ENCODE data around the gene UGT1A9.

UGT1A9 gene

DNA sequence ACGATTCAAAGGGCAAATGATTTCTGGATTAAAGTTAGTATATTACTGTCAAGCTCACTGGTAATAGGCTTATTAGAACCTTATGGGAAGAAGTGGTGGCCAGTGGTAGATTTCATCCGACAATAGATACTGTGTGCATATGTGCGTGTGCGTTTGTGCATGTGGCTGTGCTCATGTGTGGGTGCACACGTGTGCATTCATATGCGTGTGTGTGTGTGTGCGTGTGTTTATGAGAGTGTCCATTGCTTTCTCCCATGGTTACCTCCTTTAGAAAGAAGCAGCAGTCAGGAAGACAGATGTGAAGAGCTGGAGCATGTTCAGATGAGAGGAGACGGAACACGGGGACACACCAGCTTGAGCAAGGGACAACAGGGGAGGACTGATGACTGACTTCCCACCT lies 97.6 kb downstream of the UGT1A9 start:
- no peak for TF ChIP-seq SPI1 (IDR thresholded peaks at IDR 0.05; ENCODE audit: borderline replicate concordance, low read depth)
- no peak for TF ChIP-seq GABPA (IDR thresholded peaks at IDR 0.05; ENCODE audit: low read depth)
- Histone ChIP-seq H3K27ac (replicated peaks) (no peak overlapping the region), H3K4me3 (replicated peaks; ENCODE audit: insufficient read depth, low read length) (no peak overlapping the region), H3K27me3 (ENCODE audit: insufficient read depth, poor library complexity, severe bottlenecking) (no peaks in the 10 kb centered on the region)
- no peak for DNase-seq (ENCODE audit: low read depth in 1 of 2, low spot score in 1 of 2)

DNA sequence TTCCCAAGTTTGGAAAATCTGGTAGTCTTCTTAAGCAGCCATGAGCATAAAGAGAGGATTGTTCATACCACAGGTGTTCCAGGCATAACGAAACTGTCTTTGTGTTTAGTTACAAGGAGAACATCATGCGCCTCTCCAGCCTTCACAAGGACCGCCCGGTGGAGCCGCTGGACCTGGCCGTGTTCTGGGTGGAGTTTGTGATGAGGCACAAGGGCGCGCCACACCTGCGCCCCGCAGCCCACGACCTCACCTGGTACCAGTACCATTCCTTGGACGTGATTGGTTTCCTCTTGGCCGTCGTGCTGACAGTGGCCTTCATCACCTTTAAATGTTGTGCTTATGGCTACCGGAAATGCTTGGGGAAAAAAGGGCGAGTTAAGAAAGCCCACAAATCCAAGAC lies 100.5 kb downstream of the UGT1A9 start:
- Histone ChIP-seq H3K27me3 (ENCODE audit: insufficient read depth, poor library complexity, severe bottlenecking) (no peaks in the 10 kb centered on the region), H3K4me3 (replicated peaks; ENCODE audit: insufficient read depth, low read length) (no peak overlapping the region), H3K27ac (replicated peaks) (no peak overlapping the region)
- TF ChIP-seq CTCF (IDR thresholded peaks at IDR 0.05; ENCODE audit: insufficient read depth, low read length) (no peak), SPI1 (IDR thresholded peaks at IDR 0.05; ENCODE audit: borderline replicate concordance, low read depth) (no peak), POLR2AphosphoS5 (IDR thresholded peaks at IDR 0.05; ENCODE audit: low read depth) (no peak), GABPA (IDR thresholded peaks at IDR 0.05; ENCODE audit: low read depth) (no peak)
- TF ChIP-seq, protein P1, sequence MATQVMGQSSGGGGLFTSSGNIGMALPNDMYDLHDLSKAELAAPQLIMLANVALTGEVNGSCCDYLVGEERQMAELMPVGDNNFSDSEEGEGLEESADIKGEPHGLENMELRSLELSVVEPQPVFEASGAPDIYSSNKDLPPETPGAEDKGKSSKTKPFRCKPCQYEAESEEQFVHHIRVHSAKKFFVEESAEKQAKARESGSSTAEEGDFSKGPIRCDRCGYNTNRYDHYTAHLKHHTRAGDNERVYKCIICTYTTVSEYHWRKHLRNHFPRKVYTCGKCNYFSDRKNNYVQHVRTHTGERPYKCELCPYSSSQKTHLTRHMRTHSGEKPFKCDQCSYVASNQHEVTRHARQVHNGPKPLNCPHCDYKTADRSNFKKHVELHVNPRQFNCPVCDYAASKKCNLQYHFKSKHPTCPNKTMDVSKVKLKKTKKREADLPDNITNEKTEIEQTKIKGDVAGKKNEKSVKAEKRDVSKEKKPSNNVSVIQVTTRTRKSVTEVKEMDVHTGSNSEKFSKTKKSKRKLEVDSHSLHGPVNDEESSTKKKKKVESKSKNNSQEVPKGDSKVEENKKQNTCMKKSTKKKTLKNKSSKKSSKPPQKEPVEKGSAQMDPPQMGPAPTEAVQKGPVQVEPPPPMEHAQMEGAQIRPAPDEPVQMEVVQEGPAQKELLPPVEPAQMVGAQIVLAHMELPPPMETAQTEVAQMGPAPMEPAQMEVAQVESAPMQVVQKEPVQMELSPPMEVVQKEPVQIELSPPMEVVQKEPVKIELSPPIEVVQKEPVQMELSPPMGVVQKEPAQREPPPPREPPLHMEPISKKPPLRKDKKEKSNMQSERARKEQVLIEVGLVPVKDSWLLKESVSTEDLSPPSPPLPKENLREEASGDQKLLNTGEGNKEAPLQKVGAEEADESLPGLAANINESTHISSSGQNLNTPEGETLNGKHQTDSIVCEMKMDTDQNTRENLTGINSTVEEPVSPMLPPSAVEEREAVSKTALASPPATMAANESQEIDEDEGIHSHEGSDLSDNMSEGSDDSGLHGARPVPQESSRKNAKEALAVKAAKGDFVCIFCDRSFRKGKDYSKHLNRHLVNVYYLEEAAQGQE (IDR thresholded peaks at IDR 0.05; ENCODE audit: insufficient replicate concordance, low read depth), result no peak
- DNase-seq (ENCODE audit: low read depth in 1 of 2, low spot score in 1 of 2), result no peak

DNA sequence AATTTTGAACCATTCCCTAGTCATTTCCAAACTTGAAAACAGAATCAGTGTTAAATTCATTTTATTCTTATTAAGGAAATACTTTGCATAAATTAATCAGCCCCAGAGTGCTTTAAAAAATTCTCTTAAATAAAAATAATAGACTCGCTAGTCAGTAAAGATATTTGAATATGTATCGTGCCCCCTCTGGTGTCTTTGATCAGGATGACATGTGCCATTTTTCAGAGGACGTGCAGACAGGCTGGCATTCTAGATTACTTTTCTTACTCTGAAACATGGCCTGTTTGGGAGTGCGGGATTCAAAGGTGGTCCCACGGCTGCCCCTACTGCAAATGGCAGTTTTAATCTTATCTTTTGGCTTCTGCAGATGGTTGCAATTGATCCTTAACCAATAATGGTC lies 100.9 kb downstream of the UGT1A9 start:
- H3K4me3 ChIP-seq (replicated peaks; ENCODE audit: insufficient read depth, low read length), result no peak overlapping the region
- no peaks in the 10 kb centered on the region for H3K27me3 ChIP-seq (ENCODE audit: insufficient read depth, poor library complexity, severe bottlenecking)
- TF ChIP-seq CTCF (IDR thresholded peaks at IDR 0.05; ENCODE audit: insufficient read depth, low read length), result no peak
- TF ChIP-seq POLR2AphosphoS5 (IDR thresholded peaks at IDR 0.05; ENCODE audit: low read depth), result no peak
- H3K27ac ChIP-seq (replicated peaks), result no peak overlapping the region
- DNase-seq (ENCODE audit: low read depth in 1 of 2, low spot score in 1 of 2), result no peak

DNA sequence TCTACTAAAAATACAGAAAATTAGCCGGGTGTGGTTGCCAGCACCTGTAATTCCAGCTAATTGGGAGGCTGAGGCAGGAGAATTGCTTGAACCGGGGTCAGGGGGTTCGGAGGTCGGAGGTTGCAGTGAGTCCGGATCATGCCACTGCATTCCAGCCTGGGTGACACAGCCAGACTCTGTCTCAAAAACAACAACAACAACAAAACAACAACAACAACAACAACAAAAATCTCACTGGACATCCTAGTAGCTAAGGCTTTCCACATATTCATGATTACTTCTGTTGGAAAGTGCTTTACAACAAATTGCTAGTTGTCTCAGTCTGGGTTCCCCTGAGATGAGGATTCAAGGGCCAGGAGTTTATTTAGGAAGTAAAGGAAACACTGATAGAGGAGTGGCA lies 102.2 kb downstream of the UGT1A9 start:
- no peak overlapping the region for H3K4me3 ChIP-seq (replicated peaks; ENCODE audit: insufficient read depth, low read length)
- TF ChIP-seq POLR2AphosphoS5 (IDR thresholded peaks at IDR 0.05; ENCODE audit: low read depth), result no peak
- TF ChIP-seq, protein P1 (IDR thresholded peaks at IDR 0.05; ENCODE audit: insufficient replicate concordance, low read depth), result no peak
- no peak for TF ChIP-seq CTCF (IDR thresholded peaks at IDR 0.05; ENCODE audit: insufficient read depth, low read length)
- TF ChIP-seq SPI1 (IDR thresholded peaks at IDR 0.05; ENCODE audit: borderline replicate concordance, low read depth), result no peak
- no peak for TF ChIP-seq GABPA (IDR thresholded peaks at IDR 0.05; ENCODE audit: low read depth)
- H3K27ac ChIP-seq (replicated peaks), result no peak overlapping the region
- no peak for DNase-seq (ENCODE audit: low read depth in 1 of 2, low spot score in 1 of 2)
- H3K27me3 ChIP-seq (ENCODE audit: insufficient read depth, poor library complexity, severe bottlenecking), result no peaks in the 10 kb centered on the region
